Nephron (organoid): Measurements from ENCODE around the gene MMRN1.
A peak's percentile ranks its signal among the peaks of the same experiment; 100 is the strongest.
"Not testable (repeated sequence)": the region's sequence is repeated elsewhere in the genome, so short reads cannot be mapped to it uniquely, and the experiment has no call there.

Experiments
- H3K27ac Mint-ChIP-seq, 3 experiments: 2 replicates each; pipeline ENCODE4 v1.8.0; 2020; ENCODE audit warnings: mixed read lengths in 3 of 3, mild to moderate bottlenecking in 2 of 3, moderate library complexity in 1 of 3
- H3K27me3 Mint-ChIP-seq: 2 replicates; pipeline ENCODE4 v1.8.0; 2021; ENCODE audit warnings: low read depth, mild to moderate bottlenecking, moderate library complexity, mixed read lengths
- H3K36me3 Mint-ChIP-seq: 2 replicates; pipeline ENCODE4 v1.8.0; 2020; ENCODE audit warnings: low read depth, mixed read lengths
- H3K4me1 Mint-ChIP-seq: 2 replicates; pipeline ENCODE4 v1.8.0; 2020; ENCODE audit warnings: mixed read lengths
- H3K4me3 Mint-ChIP-seq, 3 experiments: 2 replicates each; pipeline ENCODE4 v1.8.0; 2020; ENCODE audit warnings: mild to moderate bottlenecking in 3 of 3, mixed read lengths in 3 of 3, moderate library complexity in 2 of 3
- H3K9me3 Mint-ChIP-seq: 2 replicates; pipeline ENCODE4 v1.8.0; 2020; ENCODE audit warnings: mixed read lengths
- TF ChIP-seq, protein P1 (sequence below), 3 experiments: fragments of 200-600 bp; sonication (generic); IDR thresholded peaks; one replicate each; pipeline ENCODE4 v1.5.0; 2021; ENCODE audit warnings: antibody characterized with exemption in 3 of 3; ENCODE audit not compliant: unreplicated experiment in 3 of 3

The MMRN1 gene

GRCh38 chr4:89901808-89902431, 7.3 kb downstream of the MMRN1 start:
- not testable (repeated sequence) for H3K27me3 Mint-ChIP-seq, H3K4me3 Mint-ChIP-seq, H3K27ac Mint-ChIP-seq, H3K4me1 Mint-ChIP-seq, H3K9me3 Mint-ChIP-seq, H3K36me3 Mint-ChIP-seq
- TF ChIP-seq, protein P1, sequence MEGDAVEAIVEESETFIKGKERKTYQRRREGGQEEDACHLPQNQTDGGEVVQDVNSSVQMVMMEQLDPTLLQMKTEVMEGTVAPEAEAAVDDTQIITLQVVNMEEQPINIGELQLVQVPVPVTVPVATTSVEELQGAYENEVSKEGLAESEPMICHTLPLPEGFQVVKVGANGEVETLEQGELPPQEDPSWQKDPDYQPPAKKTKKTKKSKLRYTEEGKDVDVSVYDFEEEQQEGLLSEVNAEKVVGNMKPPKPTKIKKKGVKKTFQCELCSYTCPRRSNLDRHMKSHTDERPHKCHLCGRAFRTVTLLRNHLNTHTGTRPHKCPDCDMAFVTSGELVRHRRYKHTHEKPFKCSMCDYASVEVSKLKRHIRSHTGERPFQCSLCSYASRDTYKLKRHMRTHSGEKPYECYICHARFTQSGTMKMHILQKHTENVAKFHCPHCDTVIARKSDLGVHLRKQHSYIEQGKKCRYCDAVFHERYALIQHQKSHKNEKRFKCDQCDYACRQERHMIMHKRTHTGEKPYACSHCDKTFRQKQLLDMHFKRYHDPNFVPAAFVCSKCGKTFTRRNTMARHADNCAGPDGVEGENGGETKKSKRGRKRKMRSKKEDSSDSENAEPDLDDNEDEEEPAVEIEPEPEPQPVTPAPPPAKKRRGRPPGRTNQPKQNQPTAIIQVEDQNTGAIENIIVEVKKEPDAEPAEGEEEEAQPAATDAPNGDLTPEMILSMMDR (IDR thresholded peaks at IDR 0.05; ENCODE audit: unreplicated experiment in 3 of 3) = peak; percentile 65 to 68 (median 67)

DNA sequence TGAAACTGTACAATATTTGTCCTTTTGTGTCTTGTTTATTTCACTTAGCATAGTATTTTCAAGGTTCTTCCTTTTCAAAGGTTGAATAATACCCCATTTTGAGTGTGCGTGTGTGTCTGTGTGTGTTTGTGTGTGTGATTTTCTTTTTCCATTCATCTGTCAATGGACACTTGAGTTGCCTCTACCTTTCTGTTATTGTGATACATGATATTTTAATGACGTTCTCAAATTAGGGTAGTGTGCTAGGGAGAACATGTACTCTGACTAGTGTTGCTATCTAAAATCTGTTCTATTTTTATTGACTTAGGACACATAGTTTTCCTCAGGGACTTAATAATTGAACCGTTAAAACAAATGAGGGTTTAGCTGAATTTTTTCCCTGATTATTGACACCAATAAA, 9.9 kb downstream of the MMRN1 start:
- H3K4me3 Mint-ChIP-seq = no peak overlapping the region
- H3K27me3 Mint-ChIP-seq = no peaks in the 10 kb centered on the region
- no peaks in the 10 kb centered on the region for H3K4me1 Mint-ChIP-seq
- no peaks in the 10 kb centered on the region for H3K9me3 Mint-ChIP-seq
- TF ChIP-seq, protein P1 (IDR thresholded peaks at IDR 0.05; ENCODE audit: unreplicated experiment in 3 of 3) = no peak
- no peaks in the 10 kb centered on the region for H3K36me3 Mint-ChIP-seq
- no peak overlapping the region for H3K27ac Mint-ChIP-seq

DNA sequence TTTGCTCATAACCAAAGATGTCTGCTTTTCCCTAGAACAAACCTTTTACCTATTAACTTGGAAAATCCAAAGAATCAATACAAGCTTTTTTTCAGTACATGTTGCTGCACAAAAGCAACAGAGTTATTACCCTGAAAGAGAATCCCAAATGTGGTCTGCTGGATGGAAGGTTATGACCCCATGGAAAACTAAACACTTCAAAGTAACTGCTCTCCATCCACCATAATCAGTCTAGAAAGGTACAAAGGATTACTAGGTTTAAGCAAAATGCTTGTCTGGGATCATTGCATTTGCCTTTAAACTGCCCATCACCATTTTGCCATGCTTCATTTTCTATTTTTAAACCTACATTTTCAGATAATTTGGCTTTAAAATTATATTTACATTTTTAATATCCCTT, 11.7 kb downstream of the MMRN1 start:
- Mint-ChIP-seq H3K4me1 (no peaks in the 10 kb centered on the region), H3K36me3 (no peaks in the 10 kb centered on the region), H3K4me3 (no peak overlapping the region), H3K9me3 (no peaks in the 10 kb centered on the region), H3K27me3 (no peaks in the 10 kb centered on the region), H3K27ac (peak overlapping the region in 1 of 3 experiments; percentile 73)
- TF ChIP-seq, protein P1 (IDR thresholded peaks at IDR 0.05; ENCODE audit: unreplicated experiment in 3 of 3) = no peak

GRCh38 chr4:89906777-89907521, 12.3 kb downstream of the MMRN1 start:
- H3K4me3 Mint-ChIP-seq = no peak overlapping the region
- no peaks in the 10 kb centered on the region for H3K9me3 Mint-ChIP-seq
- TF ChIP-seq, protein P1 (IDR thresholded peaks at IDR 0.05; ENCODE audit: unreplicated experiment in 3 of 3) = no peak
- no peaks in the 10 kb centered on the region for H3K4me1 Mint-ChIP-seq
- H3K36me3 Mint-ChIP-seq = no peaks in the 10 kb centered on the region
- no peaks in the 10 kb centered on the region for H3K27me3 Mint-ChIP-seq
- no peak overlapping the region for H3K27ac Mint-ChIP-seq

DNA sequence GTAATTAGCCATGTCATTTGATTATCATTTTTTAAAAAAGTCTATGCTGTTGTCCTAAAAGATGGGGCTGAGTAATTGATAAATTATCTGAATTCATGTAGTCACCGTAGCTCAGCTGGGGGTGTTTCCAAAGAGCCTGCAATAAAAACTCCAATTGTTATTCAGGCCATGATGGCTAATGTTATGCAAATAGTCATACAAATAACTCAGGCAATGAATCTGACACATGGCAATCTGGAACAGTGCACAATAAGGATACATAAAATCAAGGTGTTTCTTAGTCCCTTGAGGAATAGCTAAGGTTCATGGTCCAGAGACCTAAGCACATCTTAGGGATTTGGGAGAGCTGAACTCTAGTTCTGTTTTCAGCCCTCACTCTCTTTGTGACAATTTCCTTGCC, 15.2 kb downstream of the MMRN1 start:
- TF ChIP-seq, protein P1 (IDR thresholded peaks at IDR 0.05; ENCODE audit: unreplicated experiment in 3 of 3) = no peak
- H3K9me3 Mint-ChIP-seq = no peaks in the 10 kb centered on the region
- H3K4me3 Mint-ChIP-seq = no peak overlapping the region
- no peaks in the 10 kb centered on the region for H3K27me3 Mint-ChIP-seq
- H3K36me3 Mint-ChIP-seq = no peaks in the 10 kb centered on the region
- H3K4me1 Mint-ChIP-seq = peaks cover 4% of the 10 kb centered on the region
- H3K27ac Mint-ChIP-seq = no peak overlapping the region

- Mint-ChIP-seq H3K9me3 (no peaks in the 10 kb centered on the region), H3K36me3 (no peaks in the 10 kb centered on the region), H3K27me3 (no peaks in the 10 kb centered on the region), H3K4me3 (no peak overlapping the region), H3K4me1 (peaks cover 4% of the 10 kb centered on the region), H3K27ac (no peak overlapping the region)
- TF ChIP-seq, protein P1 (IDR thresholded peaks at IDR 0.05; ENCODE audit: unreplicated experiment in 3 of 3) = no peak
Observed at GRCh38 chr4:89913623-89914022, 19.0 kb downstream of the MMRN1 start.
